Liver (tissue), 9 donors: Measurements from ENCODE around the gene HSD17B8. TPM values are rescaled to one million over a fixed set of nuclear protein-coding genes. Genes with fewer than 3 reads are reported as not detected.

Source experiments
- DNase-seq: peaks from one replicate; pipeline ENCODE4 v3.0.0-alpha.2; 2017; ENCODE audit warnings: low spot score
- H3K27ac ChIP-seq, 2 donors: one replicate each; pipeline ENCODE4 v1.7.0; 2013; ENCODE audit warnings: inconsistent platforms in 2 of 2, low read length in 2 of 2, control low read depth in 1 of 2, low read depth in 1 of 2, mild to moderate bottlenecking in 1 of 2
- H3K27me3 ChIP-seq, 4 donors: one replicate each; pipeline versions ENCODE4 v1.6.1 to v1.7.0; 2013; ENCODE audit warnings: low read length in 3 of 4, inconsistent platforms in 1 of 4, mild to moderate bottlenecking in 1 of 4, moderate library complexity in 1 of 4; ENCODE audit not compliant: control insufficient read depth in 4 of 4, insufficient read depth in 4 of 4
- H3K36me3 ChIP-seq, 4 donors: one replicate each; pipeline versions ENCODE4 v1.6.1 to v1.7.0; 2013; ENCODE audit warnings: low read length in 3 of 4, mild to moderate bottlenecking in 3 of 4, low read depth in 1 of 4, moderate library complexity in 1 of 4; ENCODE audit not compliant: control insufficient read depth in 4 of 4, insufficient read depth in 3 of 4
- H3K4me1 ChIP-seq, 4 donors: one replicate each; pipeline versions ENCODE4 v1.6.1 to v1.7.0; 2013; ENCODE audit warnings: low read length in 3 of 4, mild to moderate bottlenecking in 3 of 4, moderate library complexity in 1 of 4; ENCODE audit not compliant: control insufficient read depth in 4 of 4, insufficient read depth in 4 of 4
- H3K4me3 ChIP-seq, 3 donors: one replicate each; pipeline versions ENCODE4 v1.6.1 to v1.7.0; 2013; ENCODE audit warnings: low read length in 3 of 3, control low read depth in 1 of 3, low read depth in 1 of 3, mild to moderate bottlenecking in 1 of 3
- H3K9ac ChIP-seq, 2 donors: one replicate each; pipeline ENCODE4 v1.7.0; 2013; ENCODE audit warnings: low read length in 2 of 2, mild to moderate bottlenecking in 2 of 2, moderate library complexity in 2 of 2, control low read depth in 1 of 2, low read depth in 1 of 2
- H3K9me3 ChIP-seq, 4 donors: one replicate each; pipeline versions ENCODE4 v1.6.1 to v1.7.0; 2013; ENCODE audit warnings: low read length in 3 of 4; ENCODE audit not compliant: control insufficient read depth in 4 of 4
- FOXA1 ChIP-seq: IDR thresholded peaks from 2 replicates; pipeline ENCODE4 v1.6.1; 2016; ENCODE audit warnings: antibody characterized with exemption
- FOXA2 ChIP-seq: IDR thresholded peaks from 2 replicates; pipeline ENCODE4 v1.6.1; 2016; ENCODE audit warnings: antibody characterized with exemption
- GABPA ChIP-seq, 2 donors: IDR thresholded peaks in 1 of 2; conservative IDR thresholded peaks in 1 of 2; 2 replicates each; pipeline ENCODE4 v1.6.1; 2016; ENCODE audit warnings: antibody characterized with exemption in 2 of 2, mild to moderate bottlenecking in 1 of 2, moderate library complexity in 1 of 2
- HNF4A ChIP-seq, 2 donors: conservative IDR thresholded peaks; 2 replicates each; pipeline ENCODE4 v1.6.1; 2016; ENCODE audit warnings: antibody characterized with exemption in 2 of 2, mild to moderate bottlenecking in 2 of 2
- JUND ChIP-seq, 2 donors: IDR thresholded peaks; 2 replicates each; pipeline ENCODE4 v1.6.1; 2016; ENCODE audit warnings: antibody characterized with exemption in 2 of 2
- NR2F2 ChIP-seq: IDR thresholded peaks from 2 replicates; pipeline ENCODE4 v1.6.1; 2016; ENCODE audit warnings: antibody characterized with exemption
- RXRA ChIP-seq, 2 donors: IDR thresholded peaks; 2 replicates each; pipeline ENCODE4 v1.6.1; 2017 to 2018; ENCODE audit warnings: antibody characterized with exemption in 2 of 2, mild to moderate bottlenecking in 1 of 2
- SP1 ChIP-seq: IDR thresholded peaks from 2 replicates; pipeline ENCODE4 v1.6.1; 2018; ENCODE audit warnings: antibody characterized with exemption, mild to moderate bottlenecking
- TAF1 ChIP-seq: conservative IDR thresholded peaks from 2 replicates; pipeline ENCODE4 v1.6.1; 2016; ENCODE audit warnings: antibody characterized with exemption, mild to moderate bottlenecking
- WGBS: extraction: QIAGEN DNeasy Blood & Tissue Kit; methylation state at CpG from one replicate; pipeline ENCODE4 v1.1.7; 2013; 5-methylcytosine and 5-hydroxymethylcytosine counted together
- polyA plus RNA-seq, 2 donors: library from polyadenylated mRNA; stranded (reverse) in 1 of 2; unstranded in 1 of 2; fragments of 200-250 nt in 1 of 2; fragments of >200 nt in 1 of 2; fragmentation: Nextera tagmentation in 1 of 2; extraction: Ambion mirVana in 1 of 2; gene quantifications; one replicate each; pipeline versions ENCODE4 v1.2.1 to v1.2.3, GENCODE V29; 2013 to 2015
- total RNA-seq, 2 donors: library from RNA; depleted of rRNA; stranded (reverse); fragments of >200 nt; gene quantifications; one replicate each; pipeline ENCODE4 v1.2.3, GENCODE V29; 2014
- TF ChIP-seq, protein P1 (sequence below): IDR thresholded peaks from 2 replicates; pipeline ENCODE4 v1.6.1; 2016; ENCODE audit warnings: antibody characterized with exemption
- TF ChIP-seq, protein P2 (sequence below): fragments of 150-350 bp; IDR thresholded peaks from 2 replicates; pipeline ENCODE4 v1.5.1; 2017; ENCODE audit warnings: improper control_type of control experiment, low read depth, low read length; ENCODE audit not compliant: missing input control
- TF ChIP-seq, protein P3 (sequence below): IDR thresholded peaks from 2 replicates; pipeline ENCODE4 v1.6.1; 2016; ENCODE audit warnings: antibody characterized with exemption, mild to moderate bottlenecking
- TF ChIP-seq, protein P4 (sequence below): IDR thresholded peaks from 2 replicates; pipeline ENCODE4 v1.6.1; 2016; ENCODE audit warnings: antibody characterized with exemption
- TF ChIP-seq, protein P5 (sequence below): IDR thresholded peaks from 2 replicates; pipeline ENCODE4 v1.6.1; 2016; ENCODE audit warnings: antibody characterized with exemption
- donor health status: healthy.
- donor health status: healthy.
- donor health status: healthy.
- donor health status: healthy.
- donor health status: healthy.

Gene HSD17B8
- total and polyA plus RNA-seq, 4 donors = 24.5 to 52.3 (median 37.5) TPM

DNA sequence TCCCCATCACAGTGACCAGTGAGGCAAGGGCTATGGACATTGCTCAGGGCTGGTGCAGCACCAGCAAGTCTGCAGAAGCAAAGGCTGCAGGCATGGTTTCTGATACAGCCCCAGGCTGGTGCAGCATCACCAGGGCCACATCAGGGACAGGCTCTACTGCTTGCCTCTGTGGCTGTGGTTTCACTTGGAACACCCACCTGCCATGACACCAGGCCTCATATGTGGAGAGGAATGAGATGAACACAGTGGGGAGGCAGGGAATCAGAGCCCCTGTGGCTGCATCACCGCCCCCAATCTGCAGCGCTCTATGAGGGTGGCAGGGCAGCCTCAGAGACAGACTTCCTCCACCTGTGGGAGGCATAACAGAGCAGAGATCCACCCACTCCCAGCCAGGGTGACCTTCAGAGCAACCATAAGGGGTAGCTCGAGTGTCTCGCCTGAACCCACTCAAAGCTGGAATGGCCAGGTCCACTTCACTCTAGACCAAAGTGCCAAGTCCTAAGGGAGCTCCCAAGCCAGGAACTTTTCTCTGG lies 11.7 kb downstream of the HSD17B8 start:
- TF ChIP-seq SP1 (no peak), NR2F2 (no peak), HNF4A (conservative IDR thresholded peaks at IDR 0.05) (no peak), GABPA (IDR thresholded peaks at IDR 0.05 in 1 of 2, conservative IDR thresholded peaks at IDR 0.05 in 1 of 2) (no peak)
- TF ChIP-seq, protein P1, sequence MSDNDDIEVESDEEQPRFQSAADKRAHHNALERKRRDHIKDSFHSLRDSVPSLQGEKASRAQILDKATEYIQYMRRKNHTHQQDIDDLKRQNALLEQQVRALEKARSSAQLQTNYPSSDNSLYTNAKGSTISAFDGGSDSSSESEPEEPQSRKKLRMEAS = no peak
- 95% methylated on average over 4 of the region's 4 CpGs for WGBS
- H3K27me3 ChIP-seq = no peaks in the 10 kb centered on the region
- H3K9ac ChIP-seq = no peak overlapping the region
- H3K4me3 ChIP-seq = no peak overlapping the region
- no peak for DNase-seq
- no peaks in the 10 kb centered on the region for H3K36me3 ChIP-seq
- H3K9me3 ChIP-seq = no peaks in the 10 kb centered on the region
- H3K27ac ChIP-seq = no peak overlapping the region
- peaks cover 0 to 16% (median 11%) of the 10 kb centered on the region in 4 donors for H3K4me1 ChIP-seq

DNA sequence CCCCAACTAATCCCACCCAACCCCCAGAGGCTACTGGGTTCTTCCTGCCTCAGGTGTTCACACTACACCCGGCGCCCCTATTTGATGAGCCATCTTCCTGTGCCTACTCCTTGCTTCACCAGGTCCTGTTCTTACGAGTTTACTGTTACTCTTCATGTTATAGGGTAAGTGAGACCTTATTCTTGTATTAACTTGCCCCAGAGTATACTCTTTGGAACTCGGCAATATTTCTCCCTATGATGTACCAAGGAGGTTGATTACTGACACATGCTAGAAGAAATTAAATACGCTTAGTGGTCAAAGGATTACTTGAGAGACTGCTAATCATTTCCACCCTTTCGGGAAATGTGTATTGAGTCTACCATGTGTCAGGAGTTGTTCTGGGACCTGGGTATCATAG lies 12.8 kb downstream of the HSD17B8 start:
- TF ChIP-seq HNF4A (conservative IDR thresholded peaks at IDR 0.05) (no peak), NR2F2 (no peak), RXRA (IDR thresholded peaks at IDR 0.05) (no peak), GABPA (IDR thresholded peaks at IDR 0.05 in 1 of 2, conservative IDR thresholded peaks at IDR 0.05 in 1 of 2) (no peak), JUND (IDR thresholded peaks at IDR 0.05) (no peak), SP1 (no peak), FOXA1 (no peak), TAF1 (no peak), FOXA2 (no peak)
- TF ChIP-seq, protein P2, sequence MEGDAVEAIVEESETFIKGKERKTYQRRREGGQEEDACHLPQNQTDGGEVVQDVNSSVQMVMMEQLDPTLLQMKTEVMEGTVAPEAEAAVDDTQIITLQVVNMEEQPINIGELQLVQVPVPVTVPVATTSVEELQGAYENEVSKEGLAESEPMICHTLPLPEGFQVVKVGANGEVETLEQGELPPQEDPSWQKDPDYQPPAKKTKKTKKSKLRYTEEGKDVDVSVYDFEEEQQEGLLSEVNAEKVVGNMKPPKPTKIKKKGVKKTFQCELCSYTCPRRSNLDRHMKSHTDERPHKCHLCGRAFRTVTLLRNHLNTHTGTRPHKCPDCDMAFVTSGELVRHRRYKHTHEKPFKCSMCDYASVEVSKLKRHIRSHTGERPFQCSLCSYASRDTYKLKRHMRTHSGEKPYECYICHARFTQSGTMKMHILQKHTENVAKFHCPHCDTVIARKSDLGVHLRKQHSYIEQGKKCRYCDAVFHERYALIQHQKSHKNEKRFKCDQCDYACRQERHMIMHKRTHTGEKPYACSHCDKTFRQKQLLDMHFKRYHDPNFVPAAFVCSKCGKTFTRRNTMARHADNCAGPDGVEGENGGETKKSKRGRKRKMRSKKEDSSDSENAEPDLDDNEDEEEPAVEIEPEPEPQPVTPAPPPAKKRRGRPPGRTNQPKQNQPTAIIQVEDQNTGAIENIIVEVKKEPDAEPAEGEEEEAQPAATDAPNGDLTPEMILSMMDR = no peak
- TF ChIP-seq, protein P3, sequence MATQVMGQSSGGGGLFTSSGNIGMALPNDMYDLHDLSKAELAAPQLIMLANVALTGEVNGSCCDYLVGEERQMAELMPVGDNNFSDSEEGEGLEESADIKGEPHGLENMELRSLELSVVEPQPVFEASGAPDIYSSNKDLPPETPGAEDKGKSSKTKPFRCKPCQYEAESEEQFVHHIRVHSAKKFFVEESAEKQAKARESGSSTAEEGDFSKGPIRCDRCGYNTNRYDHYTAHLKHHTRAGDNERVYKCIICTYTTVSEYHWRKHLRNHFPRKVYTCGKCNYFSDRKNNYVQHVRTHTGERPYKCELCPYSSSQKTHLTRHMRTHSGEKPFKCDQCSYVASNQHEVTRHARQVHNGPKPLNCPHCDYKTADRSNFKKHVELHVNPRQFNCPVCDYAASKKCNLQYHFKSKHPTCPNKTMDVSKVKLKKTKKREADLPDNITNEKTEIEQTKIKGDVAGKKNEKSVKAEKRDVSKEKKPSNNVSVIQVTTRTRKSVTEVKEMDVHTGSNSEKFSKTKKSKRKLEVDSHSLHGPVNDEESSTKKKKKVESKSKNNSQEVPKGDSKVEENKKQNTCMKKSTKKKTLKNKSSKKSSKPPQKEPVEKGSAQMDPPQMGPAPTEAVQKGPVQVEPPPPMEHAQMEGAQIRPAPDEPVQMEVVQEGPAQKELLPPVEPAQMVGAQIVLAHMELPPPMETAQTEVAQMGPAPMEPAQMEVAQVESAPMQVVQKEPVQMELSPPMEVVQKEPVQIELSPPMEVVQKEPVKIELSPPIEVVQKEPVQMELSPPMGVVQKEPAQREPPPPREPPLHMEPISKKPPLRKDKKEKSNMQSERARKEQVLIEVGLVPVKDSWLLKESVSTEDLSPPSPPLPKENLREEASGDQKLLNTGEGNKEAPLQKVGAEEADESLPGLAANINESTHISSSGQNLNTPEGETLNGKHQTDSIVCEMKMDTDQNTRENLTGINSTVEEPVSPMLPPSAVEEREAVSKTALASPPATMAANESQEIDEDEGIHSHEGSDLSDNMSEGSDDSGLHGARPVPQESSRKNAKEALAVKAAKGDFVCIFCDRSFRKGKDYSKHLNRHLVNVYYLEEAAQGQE = no peak
- TF ChIP-seq, protein P4, sequence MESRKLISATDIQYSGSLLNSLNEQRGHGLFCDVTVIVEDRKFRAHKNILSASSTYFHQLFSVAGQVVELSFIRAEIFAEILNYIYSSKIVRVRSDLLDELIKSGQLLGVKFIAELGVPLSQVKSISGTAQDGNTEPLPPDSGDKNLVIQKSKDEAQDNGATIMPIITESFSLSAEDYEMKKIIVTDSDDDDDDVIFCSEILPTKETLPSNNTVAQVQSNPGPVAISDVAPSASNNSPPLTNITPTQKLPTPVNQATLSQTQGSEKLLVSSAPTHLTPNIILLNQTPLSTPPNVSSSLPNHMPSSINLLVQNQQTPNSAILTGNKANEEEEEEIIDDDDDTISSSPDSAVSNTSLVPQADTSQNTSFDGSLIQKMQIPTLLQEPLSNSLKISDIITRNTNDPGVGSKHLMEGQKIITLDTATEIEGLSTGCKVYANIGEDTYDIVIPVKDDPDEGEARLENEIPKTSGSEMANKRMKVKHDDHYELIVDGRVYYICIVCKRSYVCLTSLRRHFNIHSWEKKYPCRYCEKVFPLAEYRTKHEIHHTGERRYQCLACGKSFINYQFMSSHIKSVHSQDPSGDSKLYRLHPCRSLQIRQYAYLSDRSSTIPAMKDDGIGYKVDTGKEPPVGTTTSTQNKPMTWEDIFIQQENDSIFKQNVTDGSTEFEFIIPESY = no peak
- TF ChIP-seq, protein P1 = no peak
- TF ChIP-seq, protein P5, sequence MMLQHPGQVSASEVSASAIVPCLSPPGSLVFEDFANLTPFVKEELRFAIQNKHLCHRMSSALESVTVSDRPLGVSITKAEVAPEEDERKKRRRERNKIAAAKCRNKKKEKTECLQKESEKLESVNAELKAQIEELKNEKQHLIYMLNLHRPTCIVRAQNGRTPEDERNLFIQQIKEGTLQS = no peak
- H3K4me1 ChIP-seq = peaks cover 0 to 16% (median 11%) of the 10 kb centered on the region in 4 donors
- H3K27me3 ChIP-seq = no peaks in the 10 kb centered on the region
- WGBS = 91% methylated on average over 6 of the region's 6 CpGs
- no peaks in the 10 kb centered on the region for H3K36me3 ChIP-seq
- no peaks in the 10 kb centered on the region for H3K9me3 ChIP-seq
- no peak for DNase-seq
- no peak overlapping the region for H3K9ac ChIP-seq
- H3K4me3 ChIP-seq = no peak overlapping the region
- no peak overlapping the region for H3K27ac ChIP-seq
